Loucy (cell line): ENCODE data around the gene TOR1AIP2.

ENCODE experiments used
- H2AFZ ChIP-seq: fragments of 200-600 bp; sonication (generic); 2 replicates; pipeline ENCODE4 v1.6.0; 2016; ENCODE audit warnings: antibody characterized with exemption, mild to moderate bottlenecking, low read length, moderate library complexity
- H3F3A ChIP-seq: fragments of 200-600 bp; 2 replicates; pipeline ENCODE4 v1.6.0; 2016; ENCODE audit warnings: antibody characterized with exemption, low read depth, mild to moderate bottlenecking
- H3K27me3 ChIP-seq: fragments of 200-600 bp; sonication (generic); 2 replicates; pipeline ENCODE4 v1.6.1; 2014; ENCODE audit warnings: low read length, mild to moderate bottlenecking; ENCODE audit not compliant: insufficient read depth, poor library complexity, severe bottlenecking
- H3K36me3 ChIP-seq: fragments of 200-600 bp; sonication (generic); 2 replicates; pipeline ENCODE4 v1.6.1; 2016; ENCODE audit warnings: low read length; ENCODE audit not compliant: insufficient read depth
- H3K4me1 ChIP-seq: fragments of 200-600 bp; sonication (generic); 2 replicates; pipeline ENCODE4 v1.5.1; 2014; ENCODE audit warnings: low read length, mild to moderate bottlenecking; ENCODE audit not compliant: insufficient read depth, poor library complexity, severe bottlenecking
- H3K4me2 ChIP-seq: fragments of 200-600 bp; sonication (generic); 2 replicates; pipeline ENCODE4 v1.6.0; 2014; ENCODE audit warnings: antibody characterized with exemption, low read length, low read depth, mild to moderate bottlenecking; ENCODE audit not compliant: poor library complexity, severe bottlenecking
- H3K4me3 ChIP-seq: fragments of 200-600 bp; sonication (generic); 2 replicates; pipeline ENCODE4 v1.5.1; 2014; ENCODE audit warnings: low read length, mild to moderate bottlenecking, mixed read lengths; ENCODE audit not compliant: poor library complexity, severe bottlenecking
- H3K79me2 ChIP-seq: fragments of 200-600 bp; sonication (generic); 2 replicates; pipeline ENCODE4 v1.6.1; 2014; ENCODE audit warnings: low read length; ENCODE audit not compliant: insufficient read depth
- H3K9ac ChIP-seq: fragments of 200-600 bp; sonication (generic); 2 replicates; pipeline ENCODE4 v1.6.0; 2014; ENCODE audit warnings: mild to moderate bottlenecking, low read depth, low read length, moderate library complexity; ENCODE audit not compliant: poor library complexity, severe bottlenecking
- H3K9me2 ChIP-seq: fragments of 200-600 bp; sonication (generic); replicated peaks from 2 replicates; pipeline ENCODE4 v1.6.1; 2016; ENCODE audit warnings: low read depth, low read length, mixed read lengths
- H3K9me3 ChIP-seq: fragments of 200-600 bp; sonication (generic); 2 replicates; pipeline ENCODE4 v1.6.1; 2014; ENCODE audit warnings: mild to moderate bottlenecking, antibody characterized with exemption, low read length, low read depth; ENCODE audit not compliant: insufficient read depth
- H4K20me1 ChIP-seq: fragments of 200-600 bp; sonication (generic); 2 replicates; pipeline ENCODE4 v1.6.0; 2014; ENCODE audit warnings: antibody characterized with exemption, low read length, mild to moderate bottlenecking; ENCODE audit not compliant: insufficient read depth, poor library complexity, severe bottlenecking
- CTCF ChIP-seq: fragments of 200-600 bp; sonication (generic); conservative IDR thresholded peaks from 2 replicates; pipeline ENCODE4 v1.5.1; 2014; ENCODE audit warnings: mild to moderate bottlenecking, antibody characterized with exemption, low read length
- EZH2phosphoT487 ChIP-seq: fragments of 200-600 bp; IDR thresholded peaks from 2 replicates; pipeline ENCODE4 v1.6.1; 2018; ENCODE audit warnings: antibody characterized with exemption, mild to moderate bottlenecking, moderate library complexity, borderline replicate concordance

TOR1AIP2 gene

GRCh38 chr1:179876300-179876715 is 1.3 kb downstream of the TOR1AIP2 start:
- H3K36me3 ChIP-seq = no peaks in the 10 kb centered on the region
- TF ChIP-seq CTCF = no peak
- no peak for TF ChIP-seq EZH2phosphoT487
- no peaks in the 10 kb centered on the region; the same call in 1 of the 2 replicates for H3F3A ChIP-seq
- peak overlapping the region; percentile 69 for H3K4me2 ChIP-seq
- no peaks in the 10 kb centered on the region for H3K9me3 ChIP-seq
- peak overlapping the region; percentile 95 for H3K4me3 ChIP-seq
- no peak overlapping the region for H2AFZ ChIP-seq
- peaks cover 70% of the 10 kb centered on the region for H3K4me1 ChIP-seq
- H4K20me1 ChIP-seq = peaks cover 48% of the 10 kb centered on the region
- no peaks in the 10 kb centered on the region for H3K27me3 ChIP-seq
- H3K79me2 ChIP-seq = peaks cover 65% of the 10 kb centered on the region
- H3K9ac ChIP-seq = peak overlapping the region; percentile 91
- H3K9me2 ChIP-seq = no peaks in the 10 kb centered on the region

- Histone ChIP-seq H3K9ac (peak overlapping the region; percentile 91), H3K27me3 (no peaks in the 10 kb centered on the region), H4K20me1 (peaks cover 48% of the 10 kb centered on the region), H3F3A (no peaks in the 10 kb centered on the region; the same call in 1 of the 2 replicates), H3K9me3 (no peaks in the 10 kb centered on the region), H3K36me3 (no peaks in the 10 kb centered on the region), H3K79me2 (peaks cover 68% of the 10 kb centered on the region), H3K4me2 (peak overlapping the region; percentile 69), H3K4me1 (peaks cover 73% of the 10 kb centered on the region), H2AFZ (no peak overlapping the region), H3K4me3 (peak overlapping the region; percentile 95), H3K9me2 (no peaks in the 10 kb centered on the region)
- TF ChIP-seq CTCF (no peak), EZH2phosphoT487 (no peak)
Measured at GRCh38 chr1:179875596-179876299, 1.9 kb downstream of the TOR1AIP2 start.

- Histone ChIP-seq H4K20me1 (peaks cover 48% of the 10 kb centered on the region), H2AFZ (no peak overlapping the region), H3K36me3 (peaks cover 4% of the 10 kb centered on the region; the same call in 1 of the 2 replicates), H3K4me1 (peaks cover 72% of the 10 kb centered on the region), H3K9ac (peak overlapping the region; percentile 27), H3K4me3 (peak overlapping the region; percentile 41), H3K27me3 (no peaks in the 10 kb centered on the region), H3K9me2 (no peaks in the 10 kb centered on the region), H3K9me3 (no peaks in the 10 kb centered on the region), H3F3A (no peaks in the 10 kb centered on the region; the same call in 1 of the 2 replicates), H3K4me2 (peak overlapping the region; percentile 69), H3K79me2 (peaks cover 83% of the 10 kb centered on the region)
- TF ChIP-seq EZH2phosphoT487 (no peak), CTCF (no peak)
Measured at GRCh38 chr1:179873438-179873851, 4.2 kb downstream of the TOR1AIP2 start.
